Measurements from ENCODE around the gene COBL.
"Not testable (repeated sequence)": the region's sequence is repeated elsewhere in the genome, so short reads cannot be mapped to it uniquely, and the experiment has no call there.

COBL gene

DNA sequence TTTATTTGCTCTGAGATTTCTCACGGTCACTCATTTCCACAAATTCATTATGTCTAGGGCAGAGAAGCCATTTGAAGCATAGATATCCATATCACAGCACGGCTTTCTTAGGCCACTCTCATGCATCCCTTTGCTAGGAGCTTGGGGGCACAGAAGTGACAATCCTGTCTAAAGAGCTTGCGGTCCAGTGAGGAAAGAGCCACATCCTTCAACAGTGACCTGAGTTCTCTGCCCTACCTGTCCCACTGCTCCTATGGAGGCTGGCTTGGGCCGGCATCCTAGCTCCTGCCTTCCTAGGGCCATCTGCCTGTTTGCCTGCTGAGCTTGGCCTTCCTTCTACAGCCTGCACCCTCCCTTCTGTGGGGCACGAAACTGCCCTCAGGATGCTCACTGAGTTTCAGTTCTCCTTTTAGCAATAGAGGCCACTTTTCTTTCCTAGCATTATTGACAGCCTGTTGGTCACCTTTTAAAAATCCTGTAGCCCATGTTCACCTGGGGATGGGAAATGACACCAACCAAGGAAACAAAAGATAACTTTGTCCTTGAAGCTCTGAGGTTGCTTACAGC is 321.8 kb downstream of the COBL start:
- H3K4me2 ChIP-seq (ENCODE audit: low read depth, low read length, poor library complexity, severe bottlenecking): no peak overlapping the region
- no peak for TF ChIP-seq EZH2phosphoT487 (IDR thresholded peaks at IDR 0.05; ENCODE audit: borderline replicate concordance)
- no peak for TF ChIP-seq CTCF (conservative IDR thresholded peaks at IDR 0.05; ENCODE audit: low read length)
- no peaks in the 10 kb centered on the region for H3K27me3 ChIP-seq (ENCODE audit: insufficient read depth, low read length, poor library complexity, severe bottlenecking)
- no peak overlapping the region for H3K9ac ChIP-seq (ENCODE audit: low read depth, low read length, poor library complexity, severe bottlenecking)
- no peaks in the 10 kb centered on the region for H3K9me2 ChIP-seq (replicated peaks; ENCODE audit: low read depth, low read length)
- no peaks in the 10 kb centered on the region for H3K36me3 ChIP-seq (ENCODE audit: insufficient read depth, low read length)
- no peaks in the 10 kb centered on the region for H4K20me1 ChIP-seq (ENCODE audit: insufficient read depth, low read length, poor library complexity, severe bottlenecking)
- no peaks in the 10 kb centered on the region for H3K9me3 ChIP-seq (ENCODE audit: insufficient read depth, low read depth, low read length)
- no peaks in the 10 kb centered on the region for H3F3A ChIP-seq (ENCODE audit: low read depth)
- H3K4me3 ChIP-seq (ENCODE audit: low read length, poor library complexity, severe bottlenecking): no peak overlapping the region
- no peaks in the 10 kb centered on the region for H3K4me1 ChIP-seq (ENCODE audit: insufficient read depth, low read length, poor library complexity, severe bottlenecking)
- H3K79me2 ChIP-seq (ENCODE audit: insufficient read depth, low read length): no peaks in the 10 kb centered on the region
- no peak overlapping the region; the same call in 1 of the 2 replicates for H2AFZ ChIP-seq (ENCODE audit: low read length)

- not testable (repeated sequence) for H3K4me2 ChIP-seq (ENCODE audit: low read depth, low read length, poor library complexity, severe bottlenecking); H3K9me2 ChIP-seq (replicated peaks; ENCODE audit: low read depth, low read length); H3K36me3 ChIP-seq (ENCODE audit: insufficient read depth, low read length); H3K9me3 ChIP-seq (ENCODE audit: insufficient read depth, low read depth, low read length); H2AFZ ChIP-seq (ENCODE audit: low read length); H3K4me1 ChIP-seq (ENCODE audit: insufficient read depth, low read length, poor library complexity, severe bottlenecking); H3K9ac ChIP-seq (ENCODE audit: low read depth, low read length, poor library complexity, severe bottlenecking); H3K4me3 ChIP-seq (ENCODE audit: low read length, poor library complexity, severe bottlenecking); H3F3A ChIP-seq (ENCODE audit: low read depth); H3K27me3 ChIP-seq (ENCODE audit: insufficient read depth, low read length, poor library complexity, severe bottlenecking); H4K20me1 ChIP-seq (ENCODE audit: insufficient read depth, low read length, poor library complexity, severe bottlenecking); H3K79me2 ChIP-seq (ENCODE audit: insufficient read depth, low read length)
Observed at GRCh38 chr7:50990214-50990613, 326.4 kb downstream of the COBL start.

GRCh38 chr7:50988988-50989387 is 327.6 kb downstream of the COBL start:
- no peak overlapping the region for H3K4me2 ChIP-seq (ENCODE audit: low read depth, low read length, poor library complexity, severe bottlenecking)
- no peaks in the 10 kb centered on the region for H3K27me3 ChIP-seq (ENCODE audit: insufficient read depth, low read length, poor library complexity, severe bottlenecking)
- H3K9me3 ChIP-seq (ENCODE audit: insufficient read depth, low read depth, low read length): no peaks in the 10 kb centered on the region
- no peaks in the 10 kb centered on the region for H3K4me1 ChIP-seq (ENCODE audit: insufficient read depth, low read length, poor library complexity, severe bottlenecking)
- H3K9me2 ChIP-seq (replicated peaks; ENCODE audit: low read depth, low read length): no peaks in the 10 kb centered on the region
- no peaks in the 10 kb centered on the region for H4K20me1 ChIP-seq (ENCODE audit: insufficient read depth, low read length, poor library complexity, severe bottlenecking)
- no peaks in the 10 kb centered on the region for H3K79me2 ChIP-seq (ENCODE audit: insufficient read depth, low read length)
- no peaks in the 10 kb centered on the region for H3K36me3 ChIP-seq (ENCODE audit: insufficient read depth, low read length)
- H3K9ac ChIP-seq (ENCODE audit: low read depth, low read length, poor library complexity, severe bottlenecking): no peak overlapping the region
- no peak overlapping the region for H3K4me3 ChIP-seq (ENCODE audit: low read length, poor library complexity, severe bottlenecking)
- no peaks in the 10 kb centered on the region for H3F3A ChIP-seq (ENCODE audit: low read depth)
- H2AFZ ChIP-seq (ENCODE audit: low read length): no peak overlapping the region
- no peak for TF ChIP-seq CTCF (conservative IDR thresholded peaks at IDR 0.05; ENCODE audit: low read length)
- TF ChIP-seq EZH2phosphoT487 (IDR thresholded peaks at IDR 0.05; ENCODE audit: borderline replicate concordance): no peak

- H4K20me1 ChIP-seq (ENCODE audit: insufficient read depth, low read length, poor library complexity, severe bottlenecking): no peaks in the 10 kb centered on the region
- H3K4me2 ChIP-seq (ENCODE audit: low read depth, low read length, poor library complexity, severe bottlenecking): no peak overlapping the region
- H3K79me2 ChIP-seq (ENCODE audit: insufficient read depth, low read length): no peaks in the 10 kb centered on the region
- H3K27me3 ChIP-seq (ENCODE audit: insufficient read depth, low read length, poor library complexity, severe bottlenecking): no peaks in the 10 kb centered on the region
- no peaks in the 10 kb centered on the region for H3F3A ChIP-seq (ENCODE audit: low read depth)
- no peaks in the 10 kb centered on the region for H3K9me2 ChIP-seq (replicated peaks; ENCODE audit: low read depth, low read length)
- no peak overlapping the region for H2AFZ ChIP-seq (ENCODE audit: low read length)
- no peak overlapping the region for H3K4me3 ChIP-seq (ENCODE audit: low read length, poor library complexity, severe bottlenecking)
- no peak overlapping the region for H3K9ac ChIP-seq (ENCODE audit: low read depth, low read length, poor library complexity, severe bottlenecking)
- H3K9me3 ChIP-seq (ENCODE audit: insufficient read depth, low read depth, low read length): no peaks in the 10 kb centered on the region
- TF ChIP-seq CTCF (conservative IDR thresholded peaks at IDR 0.05; ENCODE audit: low read length): no peak
- no peak for TF ChIP-seq EZH2phosphoT487 (IDR thresholded peaks at IDR 0.05; ENCODE audit: borderline replicate concordance)
- no peaks in the 10 kb centered on the region for H3K4me1 ChIP-seq (ENCODE audit: insufficient read depth, low read length, poor library complexity, severe bottlenecking)
- H3K36me3 ChIP-seq (ENCODE audit: insufficient read depth, low read length): no peaks in the 10 kb centered on the region
Observed at GRCh38 chr7:50988465-50988864, 328.1 kb downstream of the COBL start.

Data from Loucy (cell line).